HG02938 (cell line): ENCODE data around the gene ZBTB40.

Experiments
- ATAC-seq: cut with Tn5 transposase; IDR thresholded peaks from one replicate; pipeline ENCODE4 v1.9.1; 2021; ENCODE audit warnings: mild to moderate bottlenecking, moderate library complexity; ENCODE audit not compliant: unreplicated experiment

ZBTB40 gene

DNA sequence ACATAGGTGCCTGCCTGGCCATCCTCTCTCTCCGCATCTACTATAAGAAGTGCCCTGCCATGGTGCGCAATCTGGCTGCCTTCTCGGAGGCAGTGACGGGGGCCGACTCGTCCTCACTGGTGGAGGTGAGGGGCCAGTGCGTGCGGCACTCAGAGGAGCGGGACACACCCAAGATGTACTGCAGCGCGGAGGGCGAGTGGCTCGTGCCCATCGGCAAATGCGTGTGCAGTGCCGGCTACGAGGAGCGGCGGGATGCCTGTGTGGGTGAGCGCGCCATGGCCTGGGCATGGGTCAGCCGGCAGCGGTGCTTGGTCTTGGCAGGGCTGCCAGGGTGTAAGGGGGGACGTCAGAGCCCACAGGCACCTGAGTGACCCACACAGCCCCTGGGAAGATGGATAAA, 125.0 kb downstream of the ZBTB40 start:
- no peak for ATAC-seq

DNA sequence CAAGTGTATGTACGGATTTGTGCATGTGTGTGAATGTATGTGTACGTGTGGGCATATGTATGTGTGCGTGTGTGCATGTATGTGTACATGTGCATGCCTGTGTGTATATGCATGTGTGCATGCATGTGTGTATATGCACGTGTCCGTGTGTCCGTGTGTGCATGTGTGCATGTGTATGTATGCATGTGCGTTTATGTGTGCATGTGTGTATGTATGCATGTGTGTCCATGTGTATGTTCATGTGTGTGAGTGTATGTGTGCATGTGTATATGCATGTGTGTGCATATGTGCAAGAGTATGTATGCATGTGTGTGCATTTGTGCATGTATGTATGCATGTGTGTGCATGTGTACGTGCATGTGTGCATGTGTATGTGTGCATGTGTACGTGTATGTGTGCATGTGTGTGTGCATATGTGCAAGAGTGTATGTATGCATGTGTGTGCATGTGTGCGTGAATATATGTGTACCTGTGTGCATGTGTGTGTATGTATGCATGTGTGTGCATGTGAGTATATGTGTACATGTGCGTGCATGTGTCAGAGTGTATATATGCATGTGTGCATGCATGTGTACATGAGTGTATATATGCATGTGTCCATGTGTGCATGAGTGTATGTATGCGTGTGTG, 127.2 kb downstream of the ZBTB40 start:
- ATAC-seq = no peak

GRCh38 chr1:22579541-22580155, 128.0 kb downstream of the ZBTB40 start:
- ATAC-seq = no peak
